GM23338 (cell line): ENCODE data around the gene FAM185A. TPM values are rescaled to one million over a fixed set of nuclear protein-coding genes. Genes with fewer than 3 reads are reported as not detected.

Experiments
- ATAC-seq: fragments of 200-7000 bp; cut with Tn5 transposase; 3 replicates; pipeline ENCODE4 v1.9.1; 2020
- DNase-seq: peaks from one replicate; pipeline ENCODE4 v3.0.0-alpha.2; 2015; ENCODE audit warnings: low spot score
- H2AFZ ChIP-seq: fragments of 200-600 bp; sonication (generic); 2 replicates; pipeline ENCODE4 v1.8.0; 2016; ENCODE audit warnings: antibody characterized with exemption, mild to moderate bottlenecking, moderate library complexity
- H3F3A ChIP-seq: fragments of 200-600 bp; sonication (generic); replicated peaks from 2 replicates; pipeline ENCODE4 v1.8.0; 2017; ENCODE audit warnings: antibody characterized with exemption, mixed run types, low read depth
- H3K27ac ChIP-seq: fragments of 200-600 bp; sonication (generic); 2 replicates; pipeline ENCODE4 v1.6.1; 2016; ENCODE audit warnings: low read depth
- H3K27me3 ChIP-seq: fragments of 200-600 bp; sonication (generic); 2 replicates; pipeline ENCODE4 v1.8.0; 2016; ENCODE audit warnings: mild to moderate bottlenecking, mixed run types, moderate library complexity; ENCODE audit not compliant: insufficient read depth
- H3K36me3 ChIP-seq: fragments of 200-600 bp; sonication (generic); 2 replicates; pipeline ENCODE4 v1.8.0; 2016; ENCODE audit warnings: mild to moderate bottlenecking; ENCODE audit not compliant: insufficient read depth
- H3K4me1 ChIP-seq: fragments of 200-600 bp; sonication (generic); 2 replicates; pipeline ENCODE4 v1.8.0; 2016; ENCODE audit warnings: mild to moderate bottlenecking, moderate library complexity; ENCODE audit not compliant: insufficient read depth
- H3K4me2 ChIP-seq: fragments of 200-600 bp; sonication (generic); 2 replicates; pipeline ENCODE4 v1.7.1; 2017; ENCODE audit warnings: mixed run types
- H3K4me3 ChIP-seq: fragments of 200-600 bp; sonication (generic); 2 replicates; pipeline ENCODE4 v1.6.1; 2016; ENCODE audit warnings: mixed run types
- H3K79me2 ChIP-seq: fragments of 200-600 bp; sonication (generic); replicated peaks from 2 replicates; pipeline ENCODE4 v1.8.0; 2017; ENCODE audit warnings: mild to moderate bottlenecking; ENCODE audit not compliant: insufficient read depth
- H3K9me2 ChIP-seq: fragments of 200-600 bp; sonication (generic); 2 replicates; pipeline ENCODE4 v1.8.0; 2017; ENCODE audit not compliant: insufficient read depth
- H4K20me1 ChIP-seq: fragments of 200-600 bp; sonication (generic); replicated peaks from 2 replicates; pipeline ENCODE4 v1.8.0; 2017; ENCODE audit warnings: mild to moderate bottlenecking; ENCODE audit not compliant: insufficient read depth
- H3K27ac Mint-ChIP-seq: 2 replicates; pipeline ENCODE4 v1.8.0; 2020; ENCODE audit warnings: inconsistent platforms, mild to moderate bottlenecking, moderate library complexity, mixed read lengths
- H3K27me3 Mint-ChIP-seq: 3 replicates; pipeline ENCODE4 v1.8.0; 2022; ENCODE audit warnings: low read depth, mild to moderate bottlenecking, moderate library complexity, mixed read lengths, inconsistent platforms; ENCODE audit not compliant: insufficient read depth, poor library complexity
- H3K36me3 Mint-ChIP-seq: 3 replicates; pipeline ENCODE4 v1.8.0; 2021; ENCODE audit warnings: low read depth, mild to moderate bottlenecking, inconsistent platforms, moderate library complexity, mixed read lengths
- H3K4me1 Mint-ChIP-seq: 3 replicates; pipeline ENCODE4 v1.8.0; 2020; ENCODE audit warnings: mild to moderate bottlenecking, inconsistent platforms, mixed read lengths
- H3K4me3 Mint-ChIP-seq: 3 replicates; pipeline ENCODE4 v1.8.0; 2021; ENCODE audit warnings: moderate library complexity, mild to moderate bottlenecking, inconsistent platforms, mixed read lengths
- H3K9me3 Mint-ChIP-seq: 3 replicates; pipeline ENCODE4 v1.8.0; 2020; ENCODE audit warnings: moderate library complexity, mild to moderate bottlenecking, inconsistent platforms, mixed read lengths
- CREB1 ChIP-seq: fragments of 250-450 bp; sonication (Bioruptor Pico); IDR thresholded peaks from 2 replicates; pipeline ENCODE4 v1.5.0; 2020; ENCODE audit warnings: low read depth, mild to moderate bottlenecking, moderate library complexity
- CTCF ChIP-seq, 2 experiments: fragments of 200-600 bp in 1 of 2; sonication (generic) in 1 of 2; conservative IDR thresholded peaks; 2 replicates each; pipeline versions ENCODE4 v1.5.1 to v1.6.1; 2016 to 2017; ENCODE audit warnings: antibody characterized with exemption in 2 of 2, low read depth in 2 of 2, mild to moderate bottlenecking in 2 of 2, moderate library complexity in 1 of 2
- ETS1 ChIP-seq: IDR thresholded peaks from 2 replicates; pipeline ENCODE4 v1.6.1; 2016; ENCODE audit warnings: antibody characterized with exemption
- EZH2phosphoT487 ChIP-seq: fragments of 200-600 bp; sonication (generic); IDR thresholded peaks from one replicate; pipeline ENCODE4 v1.8.1; 2018; ENCODE audit warnings: antibody characterized with exemption; ENCODE audit not compliant: unreplicated experiment
- JUNB ChIP-seq: IDR thresholded peaks from one replicate; pipeline ENCODE4 v1.6.1; 2016; ENCODE audit warnings: antibody characterized with exemption; ENCODE audit not compliant: unreplicated experiment
- NANOG ChIP-seq: IDR thresholded peaks from 2 replicates; pipeline ENCODE4 v1.6.1; 2016; ENCODE audit warnings: antibody characterized with exemption, borderline replicate concordance
- POLR2AphosphoS5 ChIP-seq: IDR thresholded peaks from 2 replicates; pipeline ENCODE4 v1.6.1; 2016; ENCODE audit warnings: antibody characterized with exemption, low read depth
- REST ChIP-seq: IDR thresholded peaks from one replicate; pipeline ENCODE4 v1.6.1; 2018; ENCODE audit warnings: antibody characterized with exemption; ENCODE audit not compliant: unreplicated experiment
- STAT1 ChIP-seq: IDR thresholded peaks from one replicate; pipeline ENCODE4 v1.6.1; 2016; ENCODE audit warnings: antibody characterized with exemption; ENCODE audit not compliant: unreplicated experiment
- ZNF114 ChIP-seq: fragments of 250-450 bp; sonication (Bioruptor Pico); IDR thresholded peaks from 2 replicates; pipeline ENCODE4 v1.5.0; 2020; ENCODE audit warnings: mild to moderate bottlenecking, moderate library complexity
- ZNF331 ChIP-seq: fragments of 250-450 bp; sonication (Bioruptor Pico); IDR thresholded peaks from 2 replicates; pipeline ENCODE4 v1.5.0; 2020; ENCODE audit warnings: low read depth, mild to moderate bottlenecking, moderate library complexity
- ZNF462 ChIP-seq: fragments of 250-450 bp; sonication (Bioruptor Pico); IDR thresholded peaks from 2 replicates; pipeline ENCODE4 v1.5.0; 2020; ENCODE audit warnings: mild to moderate bottlenecking, moderate library complexity
- polyA plus RNA-seq: library from polyadenylated mRNA; unstranded; fragments of >200 nt; fragmentation: Nextera tagmentation; extraction: Ambion mirVana; gene quantifications from 2 replicates; pipeline ENCODE4 v1.2.1, GENCODE V29; 2016
- total RNA-seq: library from RNA; depleted of rRNA; stranded (reverse); fragments of >200 nt; shearing (Covaris generic); gene quantifications from 2 replicates; pipeline ENCODE4 v1.2.3, GENCODE V29; 2014

Gene FAM185A
- total and polyA plus RNA-seq, 2 experiments from 2014 or later, result 5.7 to 11.7 TPM

GRCh38 chr7:102828286-102828685 is 79.5 kb downstream of the FAM185A start:
- no peak overlapping the region for H3K4me3 Mint-ChIP-seq
- H3K4me2 ChIP-seq, result no peak overlapping the region
- H3K27me3 Mint-ChIP-seq, result no peaks in the 10 kb centered on the region
- peaks cover 9% of the 10 kb centered on the region; the same call in 2 of the 3 replicates for H3K4me1 Mint-ChIP-seq
- H3K36me3 Mint-ChIP-seq, result peaks cover 8% of the 10 kb centered on the region; the same call in 2 of the 3 replicates
- no peak overlapping the region for H2AFZ ChIP-seq
- H3K27me3 ChIP-seq, result no peaks in the 10 kb centered on the region
- H4K20me1 ChIP-seq, result no peaks in the 10 kb centered on the region
- H3K9me2 ChIP-seq, result no peaks in the 10 kb centered on the region
- TF ChIP-seq CTCF (conservative IDR thresholded peaks at IDR 0.05; ENCODE audit: low read depth in 2 of 2) (no peak), JUNB (no peak), ZNF331 (CRISPR knock-in tag) (no peak), ETS1 (no peak), ZNF114 (CRISPR knock-in tag) (no peak), CREB1 (no peak), NANOG (no peak), ZNF462 (CRISPR knock-in tag) (no peak), REST (no peak), POLR2AphosphoS5 (no peak), STAT1 (no peak), EZH2phosphoT487 (no peak)
- no peak overlapping the region for H3K27ac ChIP-seq
- no peaks in the 10 kb centered on the region for H3K9me3 Mint-ChIP-seq
- ATAC-seq (no peak), DNase-seq (no peak)
- no peaks in the 10 kb centered on the region for H3K4me1 ChIP-seq
- no peak overlapping the region for H3K27ac Mint-ChIP-seq
- H3K79me2 ChIP-seq, result no peaks in the 10 kb centered on the region
- no peak overlapping the region for H3K4me3 ChIP-seq
- no peaks in the 10 kb centered on the region for H3F3A ChIP-seq
- H3K36me3 ChIP-seq, result no peaks in the 10 kb centered on the region
